Body of pancreas (tissue), 4 donors: Measurements from ENCODE around the gene PRPF39.

Source experiments
- CTCF ChIP-seq, 7 experiments: fragments of 450-650 bp in 4 of 7; fragments of 200-600 bp in 3 of 7; sonication (generic) in 3 of 7; IDR thresholded peaks; one replicate each; pipeline ENCODE4 v1.5.1; 2016 to 2019; ENCODE audit warnings: antibody characterized with exemption in 7 of 7
- POLR2A ChIP-seq, 3 donors: fragments of 450-650 bp; IDR thresholded peaks; one replicate each; pipeline ENCODE4 v1.6.1; 2016; ENCODE audit warnings: antibody characterized with exemption in 3 of 3, mild to moderate bottlenecking in 2 of 3

GRCh38 chr14:45068396-45068795, 15.5 kb upstream of the PRPF39 start:
- TF ChIP-seq POLR2A (IDR thresholded peaks at IDR 0.05) (no peak), CTCF (IDR thresholded peaks at IDR 0.05) (no peak)
